Progenitor cell of endocrine pancreas (in vitro differentiated cells): ENCODE measurements around the gene WIPI1. TPM values are rescaled to one million over a fixed set of nuclear protein-coding genes. Genes with fewer than 3 reads are reported as not detected.
A peak's percentile ranks its signal among the peaks of the same experiment; 100 is the strongest.

Experiments used
- DNase-seq: peaks from one replicate; pipeline ENCODE4 v3.0.0; 2021; ENCODE audit warnings: low spot score; ENCODE audit not compliant: unreplicated experiment
- H3K27ac Mint-ChIP-seq: 2 replicates; pipeline ENCODE4 v1.8.0; 2021; ENCODE audit warnings: mild to moderate bottlenecking, moderate library complexity, mixed read lengths
- H3K27me3 Mint-ChIP-seq: 2 replicates; pipeline ENCODE4 v1.8.0; 2021; ENCODE audit warnings: mixed read lengths
- H3K36me3 Mint-ChIP-seq: 2 replicates; pipeline ENCODE4 v1.8.0; 2022; ENCODE audit warnings: mixed read lengths; ENCODE audit not compliant: insufficient read depth
- H3K4me1 Mint-ChIP-seq: 2 replicates; pipeline ENCODE4 v1.8.0; 2021; ENCODE audit warnings: low read depth, mixed read lengths
- H3K4me3 Mint-ChIP-seq: 2 replicates; pipeline ENCODE4 v1.8.0; 2021; ENCODE audit warnings: low read depth, mild to moderate bottlenecking, moderate library complexity, mixed read lengths
- H3K9me3 Mint-ChIP-seq: 2 replicates; pipeline ENCODE4 v1.8.0; 2021; ENCODE audit warnings: low read depth, mixed read lengths
- total RNA-seq: library from RNA; stranded (reverse); gene quantifications from 2 replicates; pipeline ENCODE4 v1.2.1, GENCODE V29; 2021
- TF ChIP-seq, protein P1 (sequence below): fragments of 200-600 bp; sonication (generic); IDR thresholded peaks from one replicate; pipeline ENCODE4 v1.5.0; 2021; ENCODE audit warnings: antibody characterized with exemption, mild to moderate bottlenecking; ENCODE audit not compliant: unreplicated experiment

Gene WIPI1
- total RNA-seq, 1 donor from 2014 or later, result 53.5 TPM

DNA sequence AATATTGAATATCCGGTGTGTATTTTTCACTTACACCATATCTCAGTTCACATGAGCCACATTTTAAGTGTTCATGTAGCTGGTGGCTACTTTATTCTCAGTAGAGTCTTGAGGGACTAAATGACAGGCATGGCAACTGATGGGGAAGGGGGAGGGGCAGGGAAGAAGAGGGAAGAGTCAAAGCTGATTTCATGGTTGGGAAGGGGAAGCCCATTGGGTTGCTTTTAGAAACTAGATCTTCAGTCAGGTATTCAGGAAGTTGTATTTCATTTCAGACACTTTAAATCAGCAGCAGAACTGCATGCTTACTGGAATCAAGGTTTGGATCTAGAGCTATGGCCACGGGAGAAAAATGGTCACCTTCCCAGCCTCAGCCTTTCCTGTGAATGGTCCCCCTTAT, 2.9 kb upstream of the WIPI1 start:
- no peaks in the 10 kb centered on the region for H3K9me3 Mint-ChIP-seq
- DNase-seq, result no peak
- H3K27me3 Mint-ChIP-seq, result peaks cover 13% of the 10 kb centered on the region
- TF ChIP-seq, protein P1, sequence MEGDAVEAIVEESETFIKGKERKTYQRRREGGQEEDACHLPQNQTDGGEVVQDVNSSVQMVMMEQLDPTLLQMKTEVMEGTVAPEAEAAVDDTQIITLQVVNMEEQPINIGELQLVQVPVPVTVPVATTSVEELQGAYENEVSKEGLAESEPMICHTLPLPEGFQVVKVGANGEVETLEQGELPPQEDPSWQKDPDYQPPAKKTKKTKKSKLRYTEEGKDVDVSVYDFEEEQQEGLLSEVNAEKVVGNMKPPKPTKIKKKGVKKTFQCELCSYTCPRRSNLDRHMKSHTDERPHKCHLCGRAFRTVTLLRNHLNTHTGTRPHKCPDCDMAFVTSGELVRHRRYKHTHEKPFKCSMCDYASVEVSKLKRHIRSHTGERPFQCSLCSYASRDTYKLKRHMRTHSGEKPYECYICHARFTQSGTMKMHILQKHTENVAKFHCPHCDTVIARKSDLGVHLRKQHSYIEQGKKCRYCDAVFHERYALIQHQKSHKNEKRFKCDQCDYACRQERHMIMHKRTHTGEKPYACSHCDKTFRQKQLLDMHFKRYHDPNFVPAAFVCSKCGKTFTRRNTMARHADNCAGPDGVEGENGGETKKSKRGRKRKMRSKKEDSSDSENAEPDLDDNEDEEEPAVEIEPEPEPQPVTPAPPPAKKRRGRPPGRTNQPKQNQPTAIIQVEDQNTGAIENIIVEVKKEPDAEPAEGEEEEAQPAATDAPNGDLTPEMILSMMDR, result no peak
- H3K4me3 Mint-ChIP-seq, result no peak overlapping the region
- no peak overlapping the region for H3K27ac Mint-ChIP-seq
- no peaks in the 10 kb centered on the region for H3K36me3 Mint-ChIP-seq
- peaks cover 31% of the 10 kb centered on the region for H3K4me1 Mint-ChIP-seq

DNA sequence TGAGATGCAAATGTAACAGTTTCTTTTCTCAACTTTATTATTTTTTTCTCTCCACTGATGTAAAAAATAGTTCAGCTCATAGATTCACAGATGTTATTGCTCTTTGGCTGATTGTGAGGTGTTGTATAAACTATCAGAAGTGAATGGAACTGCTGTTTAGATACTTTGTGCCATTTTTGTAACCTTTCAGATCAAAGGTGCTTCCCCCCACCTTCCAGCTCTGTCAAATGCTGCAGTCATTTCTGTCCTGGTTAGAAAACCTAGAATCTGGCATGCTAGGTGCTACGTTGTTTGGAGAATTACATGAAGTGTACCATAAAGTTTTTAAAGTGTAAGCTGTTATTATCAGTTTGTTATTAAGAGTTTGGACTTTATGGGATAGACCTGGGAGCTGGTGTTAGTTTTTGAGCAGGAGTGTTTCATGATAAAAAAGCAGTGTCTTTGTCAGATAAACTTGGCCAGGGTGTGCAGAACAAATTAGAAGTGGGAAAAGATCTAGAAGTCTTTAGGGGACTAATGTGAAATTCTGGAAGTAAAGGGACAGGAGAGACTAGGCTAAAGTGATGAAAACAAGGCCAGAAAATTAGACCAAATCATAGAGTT, 1.8 kb upstream of the WIPI1 start:
- peaks cover 36% of the 10 kb centered on the region for H3K4me1 Mint-ChIP-seq
- TF ChIP-seq, protein P1, result no peak
- no peak overlapping the region for H3K4me3 Mint-ChIP-seq
- no peaks in the 10 kb centered on the region for H3K36me3 Mint-ChIP-seq
- no peak overlapping the region for H3K27ac Mint-ChIP-seq
- peaks cover 13% of the 10 kb centered on the region for H3K27me3 Mint-ChIP-seq
- no peak for DNase-seq
- no peaks in the 10 kb centered on the region for H3K9me3 Mint-ChIP-seq

DNA sequence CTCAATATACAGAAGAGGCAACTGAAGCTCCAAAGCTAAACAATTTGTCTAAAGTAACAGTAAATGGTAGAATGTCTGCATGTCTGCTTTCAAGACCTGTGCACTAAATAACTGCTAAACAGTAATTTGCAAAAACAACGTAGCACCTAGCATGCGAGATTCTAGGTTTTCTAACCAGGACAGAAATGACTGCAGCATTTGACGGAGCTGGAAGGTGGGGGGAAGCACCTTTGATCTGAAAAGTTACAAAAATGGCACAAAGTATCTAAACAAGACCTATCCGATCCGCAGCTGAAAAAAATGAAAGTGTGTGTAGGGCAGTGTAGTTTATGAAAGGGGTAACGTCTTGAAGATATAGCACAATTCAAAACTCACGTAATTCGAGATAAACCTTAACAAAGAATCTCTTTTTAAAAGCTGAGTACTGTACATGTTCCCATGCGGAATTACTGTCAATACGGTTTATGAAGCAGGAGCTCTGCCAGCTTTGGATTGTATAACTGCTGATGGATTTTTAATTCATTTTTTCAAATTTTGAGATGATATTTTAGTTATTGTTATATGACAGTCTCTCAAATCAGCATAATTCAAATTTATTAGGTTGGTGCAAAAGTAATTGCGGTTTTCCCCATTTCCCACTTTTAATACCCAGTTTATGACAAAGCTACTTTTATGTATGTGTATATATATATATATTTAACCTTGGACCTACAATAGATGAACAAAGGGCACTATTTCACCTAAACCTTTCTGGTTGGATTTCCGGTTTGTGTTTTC, 1.2 kb upstream of the WIPI1 start:
- Mint-ChIP-seq H3K4me3 (peak overlapping the region; percentile 73), H3K27ac (peak overlapping the region; percentile 46)

DNA sequence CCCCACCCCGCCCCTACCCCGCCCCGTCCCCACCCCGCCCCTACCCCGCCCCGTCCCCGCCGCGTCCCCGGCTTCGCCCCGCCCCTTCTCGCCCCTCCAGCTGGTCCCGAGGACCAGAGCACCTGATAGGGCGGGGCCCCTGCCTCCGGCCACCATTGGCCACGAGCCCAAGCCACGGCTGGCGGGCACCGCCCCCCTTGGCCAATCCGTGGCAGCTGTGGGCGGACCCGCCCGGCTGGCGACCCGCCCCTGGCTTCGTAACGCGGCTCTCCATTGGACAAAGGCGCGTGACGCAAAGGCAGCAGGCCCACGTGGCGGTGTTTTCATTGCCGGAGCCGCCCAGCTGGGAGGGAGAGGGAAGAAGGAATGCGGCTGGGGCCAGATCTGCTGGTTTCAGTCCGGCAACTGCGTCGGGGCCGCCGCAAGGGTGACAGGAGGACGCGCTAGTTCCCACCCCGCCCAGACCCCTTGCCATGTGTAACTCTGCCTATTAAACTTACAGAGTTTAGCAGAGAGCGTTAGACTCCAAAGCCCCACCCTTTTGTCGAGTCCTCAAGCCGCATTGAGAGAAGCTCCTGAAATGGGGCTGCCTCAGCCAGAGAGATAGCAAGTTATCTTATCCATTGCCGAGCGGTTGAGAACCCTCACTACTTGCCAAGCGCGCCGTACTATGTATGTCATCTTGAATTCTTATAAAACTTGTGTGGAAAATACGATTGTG, 403 bp upstream of the WIPI1 start:
- Mint-ChIP-seq H3K4me1 (peaks cover 36% of the 10 kb centered on the region), H3K4me3 (peak overlapping the region; percentile 73), H3K9me3 (no peaks in the 10 kb centered on the region), H3K36me3 (no peaks in the 10 kb centered on the region), H3K27me3 (peaks cover 13% of the 10 kb centered on the region), H3K27ac (peak overlapping the region; percentile 46)
- TF ChIP-seq, protein P1, result no peak
- DNase-seq, result peak; percentile 99

More for the DNA sequence above, 1.2 kb upstream of the WIPI1 start:
- peaks cover 39% of the 10 kb centered on the region for H3K4me1 Mint-ChIP-seq
- H3K9me3 Mint-ChIP-seq, result no peaks in the 10 kb centered on the region
- DNase-seq, result no peak
- TF ChIP-seq, protein P1, result no peak
- no peaks in the 10 kb centered on the region for H3K36me3 Mint-ChIP-seq
- peaks cover 13% of the 10 kb centered on the region for H3K27me3 Mint-ChIP-seq
